Neural progenitor cell (in vitro differentiated cells): ENCODE results near the gene OR51E1. TPM values are rescaled to one million over a fixed set of nuclear protein-coding genes. Genes with fewer than 3 reads are reported as not detected.

Experiments used
- DNase-seq: peaks from one replicate; pipeline ENCODE4 v3.0.0-alpha.2; 2016; ENCODE audit warnings: low spot score
- H2AFZ ChIP-seq: fragments of 200-600 bp; sonication (generic); replicated peaks from 2 replicates; pipeline ENCODE4 v1.6.1; 2016; ENCODE audit warnings: antibody characterized with exemption
- H3F3A ChIP-seq: fragments of 200-600 bp; sonication (generic); 2 replicates; pipeline ENCODE4 v1.6.1; 2016; ENCODE audit warnings: antibody characterized with exemption, low read depth
- H3K27ac ChIP-seq: fragments of 200-600 bp; sonication (generic); 2 replicates; pipeline ENCODE4 v1.5.1; 2016; ENCODE audit warnings: mild to moderate bottlenecking
- H3K27me3 ChIP-seq: fragments of 200-600 bp; sonication (generic); 2 replicates; pipeline ENCODE4 v1.6.1; 2016; ENCODE audit warnings: mild to moderate bottlenecking, moderate library complexity
- H3K36me3 ChIP-seq: fragments of 200-600 bp; sonication (generic); 2 replicates; pipeline ENCODE4 v1.5.1; 2016
- H3K4me1 ChIP-seq: fragments of 200-600 bp; sonication (generic); 2 replicates; pipeline ENCODE4 v1.6.1; 2016; ENCODE audit warnings: mixed run types
- H3K4me2 ChIP-seq: fragments of 200-600 bp; sonication (generic); 2 replicates; pipeline ENCODE4 v1.6.1; 2016
- H3K4me3 ChIP-seq: fragments of 200-600 bp; sonication (generic); 2 replicates; pipeline ENCODE4 v1.5.1; 2016
- H3K79me2 ChIP-seq: fragments of 200-600 bp; sonication (generic); 2 replicates; pipeline ENCODE4 v1.6.1; 2016; ENCODE audit warnings: low read depth
- H3K9ac ChIP-seq: fragments of 200-600 bp; sonication (generic); 2 replicates; pipeline ENCODE4 v1.6.1; 2016
- H3K9me3 ChIP-seq: fragments of 200-600 bp; sonication (generic); 2 replicates; pipeline ENCODE4 v1.5.1; 2016; ENCODE audit warnings: low read depth
- H4K20me1 ChIP-seq: fragments of 200-600 bp; sonication (generic); 2 replicates; pipeline ENCODE4 v1.6.1; 2016; ENCODE audit warnings: low read depth
- H3K27ac Mint-ChIP-seq: 3 replicates; pipeline ENCODE4 v1.8.0; 2021; ENCODE audit warnings: mixed read lengths
- H3K27me3 Mint-ChIP-seq: 2 replicates; pipeline ENCODE4 v1.8.0; 2022; ENCODE audit warnings: low read depth, mild to moderate bottlenecking, inconsistent platforms, moderate library complexity, mixed read lengths; ENCODE audit not compliant: insufficient read depth
- H3K36me3 Mint-ChIP-seq: 3 replicates; pipeline ENCODE4 v1.8.0; 2021; ENCODE audit warnings: mixed read lengths
- H3K4me1 Mint-ChIP-seq: 3 replicates; pipeline ENCODE4 v1.8.0; 2021; ENCODE audit warnings: mixed read lengths
- H3K4me3 Mint-ChIP-seq: 3 replicates; pipeline ENCODE4 v1.8.0; 2021; ENCODE audit warnings: mild to moderate bottlenecking, moderate library complexity, mixed read lengths
- H3K9me3 Mint-ChIP-seq: 3 replicates; pipeline ENCODE4 v1.8.0; 2020; ENCODE audit warnings: mixed read lengths
- CTCF ChIP-seq: fragments of 200-600 bp; sonication (generic); IDR thresholded peaks from 2 replicates; pipeline ENCODE4 v1.5.1; 2017; ENCODE audit warnings: antibody characterized with exemption, mild to moderate bottlenecking
- EZH2 ChIP-seq: fragments of 200-600 bp; sonication (generic); IDR thresholded peaks from 2 replicates; pipeline ENCODE4 v1.6.1; 2017; ENCODE audit warnings: antibody characterized with exemption, mild to moderate bottlenecking, moderate library complexity
- EZH2phosphoT487 ChIP-seq: fragments of 200-600 bp; sonication (generic); IDR thresholded peaks from 2 replicates; pipeline ENCODE4 v1.6.1; 2017; ENCODE audit warnings: antibody characterized with exemption
- total RNA-seq: library from RNA; depleted of rRNA; stranded (reverse); fragments of >200 nt; gene quantifications from 2 replicates; pipeline ENCODE4 v1.2.3, GENCODE V29; 2015; ENCODE audit warnings: low replicate concordance

OR51E1 gene
- total RNA-seq, 1 donor from 2014 or later = not detected

DNA sequence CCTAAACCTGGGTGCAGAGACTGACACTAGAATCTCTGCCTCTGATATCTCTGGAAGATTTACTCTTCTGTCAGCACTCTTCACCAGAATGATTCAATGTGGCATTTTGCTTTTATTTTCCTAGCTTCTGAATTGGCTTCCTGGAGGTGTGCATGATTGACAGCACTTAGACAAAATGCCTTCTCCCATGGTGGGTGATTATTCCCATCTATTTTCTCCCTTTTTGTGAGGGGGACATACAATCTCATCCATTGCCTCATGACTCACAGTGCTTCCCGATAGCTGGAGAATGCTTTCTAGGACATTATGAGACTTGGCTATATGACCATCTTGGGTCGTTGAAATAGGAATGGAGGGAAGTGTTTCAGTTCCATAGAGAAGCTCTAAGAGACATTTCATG is 31.8 kb upstream of the OR51E1 start:
- TF ChIP-seq EZH2 (no peak), CTCF (no peak), EZH2phosphoT487 (no peak)
- H3K36me3 Mint-ChIP-seq = no peaks in the 10 kb centered on the region
- Histone ChIP-seq H3K79me2 (no peaks in the 10 kb centered on the region), H3K27ac (no peak overlapping the region), H3K4me3 (no peak overlapping the region), H4K20me1 (no peaks in the 10 kb centered on the region), H3K27me3 (no peaks in the 10 kb centered on the region), H3F3A (peaks cover 13% of the 10 kb centered on the region), H3K4me2 (no peak overlapping the region), H3K4me1 (peaks cover 2% of the 10 kb centered on the region), H3K36me3 (no peaks in the 10 kb centered on the region), H3K9ac (no peak overlapping the region), H2AFZ (no peak overlapping the region), H3K9me3 (no peaks in the 10 kb centered on the region)
- no peaks in the 10 kb centered on the region for H3K9me3 Mint-ChIP-seq
- peaks cover 9% of the 10 kb centered on the region for H3K4me1 Mint-ChIP-seq
- no peak overlapping the region for H3K27ac Mint-ChIP-seq
- no peak for DNase-seq
- H3K4me3 Mint-ChIP-seq = no peak overlapping the region
- no peaks in the 10 kb centered on the region for H3K27me3 Mint-ChIP-seq

DNA sequence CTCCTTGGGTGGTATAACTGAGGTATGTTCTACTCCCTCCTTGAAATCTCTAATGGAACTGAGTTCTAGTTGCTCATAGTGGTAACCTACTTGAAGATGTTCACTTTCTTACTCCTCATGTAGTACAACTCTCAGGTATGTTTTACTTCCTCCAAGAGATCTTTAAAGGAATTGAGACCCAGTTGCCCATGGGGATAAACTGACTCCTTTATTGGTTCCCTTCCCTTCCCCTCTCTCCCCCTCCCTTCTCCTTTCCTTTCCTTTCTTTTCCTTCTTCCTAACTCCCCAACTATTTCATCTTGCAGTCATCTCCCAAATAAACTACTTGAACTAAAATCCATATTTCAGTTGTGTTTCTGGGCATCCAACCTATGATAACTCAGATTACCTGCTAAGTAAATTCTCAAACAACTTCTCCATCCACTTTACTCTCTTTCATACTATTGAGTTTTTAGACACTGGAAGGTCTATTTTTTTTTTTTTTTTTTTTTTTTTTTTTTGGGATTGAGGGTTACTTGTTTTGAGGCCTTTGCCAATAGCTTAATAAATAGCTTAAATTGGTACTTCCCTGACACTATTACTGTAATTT is 27.8 kb upstream of the OR51E1 start:
- no peaks in the 10 kb centered on the region for H3K4me1 ChIP-seq
- Mint-ChIP-seq H3K36me3 (no peaks in the 10 kb centered on the region), H3K4me3 (no peak overlapping the region), H3K27ac (no peak overlapping the region), H3K27me3 (no peaks in the 10 kb centered on the region), H3K4me1 (peaks cover 3% of the 10 kb centered on the region), H3K9me3 (no peaks in the 10 kb centered on the region)
- no peak overlapping the region for H3K9ac ChIP-seq
- H3K4me2 ChIP-seq = no peak overlapping the region
- no peaks in the 10 kb centered on the region for H4K20me1 ChIP-seq
- H3K79me2 ChIP-seq = no peaks in the 10 kb centered on the region
- no peak for TF ChIP-seq CTCF
- TF ChIP-seq EZH2phosphoT487 = no peak
- no peak for TF ChIP-seq EZH2
- DNase-seq = no peak
- H3K27ac ChIP-seq = no peak overlapping the region
- no peaks in the 10 kb centered on the region for H3F3A ChIP-seq
- H3K36me3 ChIP-seq = no peaks in the 10 kb centered on the region
- H3K27me3 ChIP-seq = no peaks in the 10 kb centered on the region
- no peaks in the 10 kb centered on the region for H3K9me3 ChIP-seq
- H3K4me3 ChIP-seq = no peak overlapping the region
- H2AFZ ChIP-seq = no peak overlapping the region

DNA sequence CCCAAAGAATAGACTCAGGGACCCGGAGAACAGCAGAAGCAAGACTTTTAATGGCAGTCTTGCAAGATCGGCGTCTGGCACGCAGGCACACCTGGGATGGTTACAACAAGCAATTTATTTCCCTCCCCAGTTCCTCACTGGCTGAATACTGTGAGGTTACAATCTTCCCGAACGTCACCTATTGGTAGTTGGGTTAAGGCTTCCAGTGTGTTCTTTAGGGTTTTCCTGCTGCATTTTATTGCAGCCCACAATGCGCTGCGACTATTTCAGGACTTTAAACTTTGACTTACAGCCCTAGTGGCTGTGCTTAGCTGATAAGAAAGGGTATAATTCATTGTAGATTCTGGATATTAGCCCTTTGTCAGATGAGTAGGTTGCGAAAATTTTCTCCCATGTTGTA is 24.3 kb upstream of the OR51E1 start:
- no peak for TF ChIP-seq EZH2phosphoT487
- TF ChIP-seq EZH2 = no peak
- Mint-ChIP-seq H3K36me3 (no peaks in the 10 kb centered on the region), H3K27ac (no peak overlapping the region), H3K4me3 (no peak overlapping the region), H3K4me1 (no peaks in the 10 kb centered on the region), H3K27me3 (no peaks in the 10 kb centered on the region), H3K9me3 (no peaks in the 10 kb centered on the region)
- H3F3A ChIP-seq = no peaks in the 10 kb centered on the region
- H3K4me1 ChIP-seq = no peaks in the 10 kb centered on the region
- no peak for DNase-seq
- no peaks in the 10 kb centered on the region for H3K79me2 ChIP-seq
- H3K9ac ChIP-seq = no peak overlapping the region
- H4K20me1 ChIP-seq = no peaks in the 10 kb centered on the region
- H3K9me3 ChIP-seq = no peaks in the 10 kb centered on the region
- H3K4me3 ChIP-seq = no peak overlapping the region
- H3K27ac ChIP-seq = no peak overlapping the region
- H2AFZ ChIP-seq = no peak overlapping the region
- H3K36me3 ChIP-seq = no peaks in the 10 kb centered on the region
- no peaks in the 10 kb centered on the region for H3K27me3 ChIP-seq
- no peak overlapping the region for H3K4me2 ChIP-seq

DNA sequence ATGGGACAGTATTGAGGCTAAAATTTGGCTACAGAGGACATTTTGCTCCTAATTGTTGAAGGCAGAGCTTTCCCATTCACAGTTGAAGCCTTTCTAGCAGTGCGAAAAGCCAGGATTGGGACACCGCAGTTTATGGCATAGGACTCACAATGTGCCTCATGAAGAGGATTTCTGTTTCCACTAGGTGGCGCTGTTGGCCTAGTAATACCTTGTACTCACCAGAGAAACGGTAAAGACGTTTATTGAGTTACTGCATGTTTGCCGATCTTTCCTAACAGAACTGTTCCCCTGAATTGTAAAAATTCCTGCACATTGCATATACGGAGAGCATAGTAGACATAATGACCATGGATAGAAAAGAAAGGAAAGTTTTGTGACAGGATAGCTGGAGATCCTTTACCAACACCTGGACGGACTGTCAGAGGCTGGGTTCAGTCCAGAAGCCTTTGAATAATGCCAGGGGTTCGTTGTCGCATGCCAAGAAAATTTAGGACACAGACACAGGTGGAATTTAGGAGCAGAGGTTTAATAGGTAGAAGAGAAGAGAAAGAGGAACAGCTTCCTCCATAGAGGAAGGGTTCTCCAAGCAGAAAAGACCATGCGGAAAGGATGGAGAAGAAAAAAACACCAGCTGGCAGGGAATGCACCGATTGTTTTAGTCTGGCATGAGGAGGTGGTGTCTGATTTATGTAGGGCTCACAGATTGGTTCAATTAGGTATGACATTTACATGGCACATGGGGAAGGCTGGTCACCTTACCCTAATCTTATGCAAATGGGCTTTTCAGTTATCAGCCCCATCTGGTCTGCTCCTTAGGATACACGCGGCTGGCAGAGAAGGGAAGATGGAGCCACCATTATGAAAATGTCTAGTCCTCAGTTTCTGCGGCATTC is 17.3 kb upstream of the OR51E1 start:
- Histone ChIP-seq H3K27me3 (no peaks in the 10 kb centered on the region), H3K36me3 (no peaks in the 10 kb centered on the region), H3K4me3 (no peak overlapping the region), H4K20me1 (no peaks in the 10 kb centered on the region), H3K4me1 (no peaks in the 10 kb centered on the region), H3K4me2 (no peak overlapping the region), H2AFZ (peak overlapping the region; percentile 52), H3K9me3 (no peaks in the 10 kb centered on the region), H3K27ac (no peak overlapping the region), H3F3A (no peaks in the 10 kb centered on the region), H3K9ac (no peak overlapping the region), H3K79me2 (no peaks in the 10 kb centered on the region)
- Mint-ChIP-seq H3K27me3 (no peaks in the 10 kb centered on the region), H3K9me3 (no peaks in the 10 kb centered on the region), H3K4me1 (no peaks in the 10 kb centered on the region), H3K27ac (no peak overlapping the region), H3K4me3 (no peak overlapping the region), H3K36me3 (no peaks in the 10 kb centered on the region)
- DNase-seq = peak; percentile 92
- TF ChIP-seq EZH2phosphoT487 (no peak), CTCF (peak; percentile 85)
